Neutrophil (primary cell): ENCODE results near the gene MAP2K7.

Experiments used
- H3K27ac ChIP-seq: fragments of 200-600 bp; sonication (generic); 2 replicates; pipeline ENCODE4 v1.5.1; 2016; ENCODE audit warnings: mild to moderate bottlenecking, moderate library complexity
- H3K27me3 ChIP-seq: fragments of 200-600 bp; sonication (generic); 2 replicates; pipeline ENCODE4 v1.6.0; 2016; ENCODE audit warnings: mild to moderate bottlenecking
- H3K36me3 ChIP-seq: fragments of 200-600 bp; sonication (generic); 2 replicates; pipeline ENCODE4 v1.5.1; 2017
- H3K4me1 ChIP-seq, 2 experiments: fragments of 200-600 bp in 1 of 2; sonication (generic) in 1 of 2; 1 replicate in 1 of 2; 2 replicates in 1 of 2; pipeline versions ENCODE4 v1.5.1 to v1.6.1; 2013 to 2016; ENCODE audit warnings: low read depth in 1 of 2, low read length in 1 of 2, mild to moderate bottlenecking in 1 of 2, moderate library complexity in 1 of 2; ENCODE audit not compliant: control insufficient read depth in 1 of 2, insufficient read depth in 1 of 2
- H3K4me3 ChIP-seq, 2 experiments: fragments of 200-600 bp in 1 of 2; sonication (generic) in 1 of 2; 1 replicate in 1 of 2; 2 replicates in 1 of 2; pipeline ENCODE4 v1.5.1; 2013 to 2016; ENCODE audit warnings: low read depth in 1 of 2, low read length in 1 of 2, mild to moderate bottlenecking in 1 of 2, moderate library complexity in 1 of 2
- H3K9me3 ChIP-seq: fragments of 200-600 bp; sonication (generic); 2 replicates; pipeline ENCODE4 v1.5.1; 2016
- TF ChIP-seq, protein P1 (sequence below): fragments of 200-600 bp; sonication (generic); IDR thresholded peaks from 2 replicates; pipeline ENCODE4 v1.5.1; 2016; ENCODE audit warnings: antibody characterized with exemption

Gene MAP2K7

DNA sequence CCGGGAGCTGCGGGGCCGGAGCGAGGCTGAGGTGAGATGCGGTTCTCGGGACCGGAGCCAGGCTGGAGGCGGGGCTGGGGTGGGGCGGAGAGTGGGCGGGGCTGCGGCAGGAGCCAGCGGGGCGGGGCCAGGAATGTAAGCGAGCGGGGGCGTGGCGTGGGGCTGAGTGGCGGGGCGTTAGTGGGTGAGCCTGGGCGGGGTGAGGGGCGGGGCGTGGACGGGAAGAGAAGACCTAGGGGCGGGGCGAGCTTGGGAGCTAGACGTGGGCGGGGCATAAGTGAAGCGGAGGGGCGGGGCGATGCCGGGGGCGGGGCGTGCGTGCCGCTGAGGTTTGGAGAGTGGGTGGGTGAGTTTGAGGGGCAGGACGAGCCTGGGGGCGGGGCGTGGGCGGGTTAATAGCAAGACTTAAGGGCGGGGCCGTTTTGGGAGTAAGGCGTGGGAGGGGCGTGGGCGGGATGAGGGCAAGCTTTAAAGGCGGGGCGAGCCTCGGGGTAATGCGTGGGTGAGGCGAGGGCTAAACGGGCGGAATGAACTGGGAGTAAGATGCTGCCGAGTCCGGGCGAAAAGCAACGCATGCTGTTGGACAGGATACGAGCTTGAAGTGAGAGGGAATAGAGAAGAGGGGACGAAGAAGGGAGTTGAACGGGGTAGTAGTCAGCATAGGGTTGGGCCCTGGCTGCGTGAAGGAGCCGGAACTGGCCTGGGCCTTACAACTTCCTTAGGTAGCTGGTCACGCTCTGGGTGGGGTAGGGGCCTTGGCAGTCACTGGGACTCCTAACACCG is 17.0 kb downstream of the MAP2K7 start:
- TF ChIP-seq, protein P1, sequence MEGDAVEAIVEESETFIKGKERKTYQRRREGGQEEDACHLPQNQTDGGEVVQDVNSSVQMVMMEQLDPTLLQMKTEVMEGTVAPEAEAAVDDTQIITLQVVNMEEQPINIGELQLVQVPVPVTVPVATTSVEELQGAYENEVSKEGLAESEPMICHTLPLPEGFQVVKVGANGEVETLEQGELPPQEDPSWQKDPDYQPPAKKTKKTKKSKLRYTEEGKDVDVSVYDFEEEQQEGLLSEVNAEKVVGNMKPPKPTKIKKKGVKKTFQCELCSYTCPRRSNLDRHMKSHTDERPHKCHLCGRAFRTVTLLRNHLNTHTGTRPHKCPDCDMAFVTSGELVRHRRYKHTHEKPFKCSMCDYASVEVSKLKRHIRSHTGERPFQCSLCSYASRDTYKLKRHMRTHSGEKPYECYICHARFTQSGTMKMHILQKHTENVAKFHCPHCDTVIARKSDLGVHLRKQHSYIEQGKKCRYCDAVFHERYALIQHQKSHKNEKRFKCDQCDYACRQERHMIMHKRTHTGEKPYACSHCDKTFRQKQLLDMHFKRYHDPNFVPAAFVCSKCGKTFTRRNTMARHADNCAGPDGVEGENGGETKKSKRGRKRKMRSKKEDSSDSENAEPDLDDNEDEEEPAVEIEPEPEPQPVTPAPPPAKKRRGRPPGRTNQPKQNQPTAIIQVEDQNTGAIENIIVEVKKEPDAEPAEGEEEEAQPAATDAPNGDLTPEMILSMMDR, result peak; percentile 52
- Histone ChIP-seq H3K27me3 (peaks cover 66% of the 10 kb centered on the region), H3K9me3 (no peaks in the 10 kb centered on the region), H3K36me3 (no peaks in the 10 kb centered on the region), H3K27ac (peak overlapping the region; percentile 95), H3K4me3 (peak overlapping the region; percentile 76 to 100), H3K4me1 (peaks cover 41 to 64% of the 10 kb centered on the region in 2 experiments)

DNA sequence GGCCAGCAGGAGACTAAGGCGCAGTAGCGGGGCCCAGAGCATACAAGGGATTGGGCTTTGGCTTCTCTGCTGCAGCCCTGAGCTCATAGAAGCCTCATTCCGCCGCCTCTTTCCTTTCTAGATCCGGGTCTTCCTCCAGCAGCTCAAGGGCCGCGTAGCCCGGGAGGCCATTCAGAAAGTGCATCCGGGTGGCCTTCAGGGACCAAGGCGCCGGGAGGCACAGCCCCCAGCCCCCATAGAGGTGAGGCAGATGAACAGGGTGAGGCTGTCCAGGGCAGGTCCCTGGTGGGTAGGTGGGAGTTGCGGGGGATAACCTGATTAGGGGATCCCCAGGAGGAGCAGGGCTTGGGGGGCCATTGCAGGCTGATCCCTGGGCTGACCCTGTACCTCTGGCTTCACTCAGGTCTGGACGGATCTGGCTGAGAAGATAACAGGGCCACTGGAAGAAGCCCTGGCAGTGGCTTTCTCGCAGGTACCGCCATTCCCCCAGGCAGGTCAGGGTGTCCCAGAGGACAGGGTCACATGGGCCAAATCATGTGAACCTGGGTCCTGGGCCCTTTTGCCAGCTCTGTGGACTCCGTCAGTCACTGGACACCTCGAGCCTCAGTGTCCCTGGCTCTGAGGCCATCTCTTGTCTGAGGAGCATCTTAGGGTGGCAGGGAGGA is 17.8 kb downstream of the MAP2K7 start:
- H3K27me3 ChIP-seq, result peaks cover 66% of the 10 kb centered on the region
- H3K9me3 ChIP-seq, result no peaks in the 10 kb centered on the region
- H3K36me3 ChIP-seq, result no peaks in the 10 kb centered on the region
- H3K27ac ChIP-seq, result peak overlapping the region; percentile 95
- H3K4me1 ChIP-seq, result peaks cover 36 to 60% of the 10 kb centered on the region in 2 experiments
- H3K4me3 ChIP-seq, result peak overlapping the region; percentile 76 to 100
- TF ChIP-seq, protein P1, result no peak

DNA sequence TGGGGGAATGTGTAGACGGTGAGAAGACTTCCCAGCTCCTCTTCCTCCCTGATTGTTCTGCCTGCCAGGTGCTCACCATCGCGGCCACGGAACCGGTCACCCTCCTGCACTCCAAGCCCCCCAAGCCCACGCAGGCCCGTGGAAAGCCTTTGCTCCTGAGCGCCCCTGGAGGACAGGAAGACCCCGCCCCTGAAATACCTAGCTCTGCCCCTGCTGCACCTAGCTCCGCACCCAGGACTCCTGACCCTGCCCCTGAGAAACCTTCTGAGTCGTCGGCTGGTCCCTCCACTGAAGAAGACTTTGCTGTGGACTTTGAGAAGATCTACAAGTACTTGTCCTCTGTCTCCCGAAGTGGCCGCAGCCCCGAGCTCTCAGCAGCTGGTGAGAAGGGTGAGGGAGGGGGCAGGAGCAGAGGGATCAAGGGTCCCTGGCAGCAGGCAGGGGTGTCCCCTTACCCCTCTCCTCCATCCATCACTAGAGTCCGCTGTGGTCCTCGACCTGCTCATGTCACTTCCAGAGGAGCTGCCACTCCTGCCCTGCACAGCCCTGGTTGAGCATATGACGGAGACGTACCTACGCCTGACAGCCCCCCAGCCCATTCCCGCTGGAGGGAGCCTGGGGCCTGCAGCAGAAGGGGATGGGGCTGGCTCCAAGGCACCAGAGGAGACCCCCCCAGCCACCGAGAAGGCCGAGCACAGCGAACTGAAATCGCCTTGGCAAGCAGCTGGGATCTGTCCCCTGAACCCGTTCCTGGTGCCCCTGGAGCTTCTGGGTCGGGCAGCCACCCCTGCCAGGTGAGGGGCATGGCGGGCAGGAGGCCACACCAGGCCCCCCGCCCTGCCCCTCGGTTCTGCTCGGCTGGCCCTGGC is 18.5 kb downstream of the MAP2K7 start:
- Histone ChIP-seq H3K4me1 (peaks cover 32 to 52% of the 10 kb centered on the region in 2 experiments), H3K27ac (peak overlapping the region; percentile 95), H3K27me3 (peaks cover 61% of the 10 kb centered on the region), H3K36me3 (no peaks in the 10 kb centered on the region), H3K4me3 (no peak overlapping the region), H3K9me3 (no peaks in the 10 kb centered on the region)
- TF ChIP-seq, protein P1, result no peak

DNA sequence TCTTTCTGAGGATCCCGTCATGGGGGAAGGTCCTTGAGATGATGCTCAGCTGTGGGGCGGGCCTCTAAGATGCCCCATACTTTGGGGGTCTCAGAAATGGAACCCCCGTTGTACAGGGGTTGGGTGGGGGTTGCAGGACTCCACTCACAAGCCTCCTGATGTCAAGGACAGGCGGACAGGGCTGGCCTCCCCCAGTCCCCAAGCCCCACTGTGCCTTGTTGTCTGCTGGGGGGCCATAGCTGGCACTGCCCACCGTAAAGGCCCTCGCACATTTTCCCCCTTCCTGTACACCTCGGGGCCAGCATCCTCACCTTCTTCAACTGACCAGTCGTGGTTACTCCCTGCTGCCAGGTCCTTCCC is 19.1 kb downstream of the MAP2K7 start:
- H3K9me3 ChIP-seq, result no peaks in the 10 kb centered on the region
- no peaks in the 10 kb centered on the region for H3K36me3 ChIP-seq
- peaks cover 55% of the 10 kb centered on the region for H3K27me3 ChIP-seq
- TF ChIP-seq, protein P1, result no peak
- H3K4me1 ChIP-seq, result peaks cover 26 to 46% of the 10 kb centered on the region in 2 experiments
- no peak overlapping the region for H3K27ac ChIP-seq
- H3K4me3 ChIP-seq, result no peak overlapping the region
